Prostate gland (tissue), 2 donors: Measurements from ENCODE around the gene SMAD1. TPM values are rescaled to one million over a fixed set of nuclear protein-coding genes. Genes with fewer than 3 reads are reported as not detected.

Experiments used
- DNase-seq: peaks from one replicate; pipeline ENCODE4 v3.0.0-alpha.2; 2019; ENCODE audit warnings: low spot score
- H3K27ac ChIP-seq, 2 donors: fragments of 200-600 bp; sonication (generic); 2 replicates each; pipeline ENCODE4 v1.5.1; 2017 to 2019
- H3K27me3 ChIP-seq: fragments of 200-600 bp; sonication (generic); replicated peaks from 2 replicates; pipeline ENCODE4 v1.5.1; 2019; ENCODE audit not compliant: insufficient read depth
- H3K36me3 ChIP-seq, 2 donors: fragments of 200-600 bp; sonication (generic); 1 replicate in 1 of 2; 2 replicates in 1 of 2; pipeline versions ENCODE4 v1.5.1 to v1.8.1; 2017 to 2019
- H3K4me1 ChIP-seq: fragments of 200-600 bp; sonication (generic); replicated peaks from 2 replicates; pipeline ENCODE4 v1.5.1; 2019
- H3K4me3 ChIP-seq, 2 donors: fragments of 200-600 bp; sonication (generic); 2 replicates each; pipeline ENCODE4 v1.5.1; 2017 to 2019
- H3K9me3 ChIP-seq: fragments of 200-600 bp; sonication (generic); 2 replicates; pipeline ENCODE4 v1.5.1; 2017
- POLR2A ChIP-seq: fragments of 450-650 bp; IDR thresholded peaks from one replicate; pipeline ENCODE4 v1.6.1; 2016; ENCODE audit warnings: antibody characterized with exemption, mild to moderate bottlenecking
- POLR2AphosphoS5 ChIP-seq: sonication (generic); formaldehyde crosslinking; IDR thresholded peaks from one replicate; pipeline ENCODE4 v1.6.1; 2017; ENCODE audit warnings: antibody characterized with exemption
- WGBS: methylation state at CpG from one replicate; pipeline ENCODE4 v1.1.5; 2018; 5-methylcytosine and 5-hydroxymethylcytosine counted together
- intact Hi-C: fragments of 100-400 bp; cut with DNase I; formaldehyde crosslinking; loops from one replicate; pipeline ENCODE4 v1.14.2; 2022
- total RNA-seq, 2 donors: library from RNA; depleted of rRNA; stranded (reverse); fragments of >200 nt; gene quantifications; one replicate each; pipeline ENCODE4 v1.1.0, GENCODE V29; 2016
- TF ChIP-seq, protein P1 (sequence below), 4 experiments: fragments of 200-600 bp in 2 of 4; fragments of 450-650 bp in 2 of 4; sonication (generic) in 2 of 4; IDR thresholded peaks; 1 replicate in 3 of 4; 2 replicates in 1 of 4; pipeline ENCODE4 v1.5.1; 2016 to 2019; ENCODE audit warnings: antibody characterized with exemption in 4 of 4, mild to moderate bottlenecking in 2 of 4, moderate library complexity in 2 of 4

The SMAD1 gene
- total RNA-seq, 2 donors from 2014 or later: 21.5 to 34.3 TPM

DNA sequence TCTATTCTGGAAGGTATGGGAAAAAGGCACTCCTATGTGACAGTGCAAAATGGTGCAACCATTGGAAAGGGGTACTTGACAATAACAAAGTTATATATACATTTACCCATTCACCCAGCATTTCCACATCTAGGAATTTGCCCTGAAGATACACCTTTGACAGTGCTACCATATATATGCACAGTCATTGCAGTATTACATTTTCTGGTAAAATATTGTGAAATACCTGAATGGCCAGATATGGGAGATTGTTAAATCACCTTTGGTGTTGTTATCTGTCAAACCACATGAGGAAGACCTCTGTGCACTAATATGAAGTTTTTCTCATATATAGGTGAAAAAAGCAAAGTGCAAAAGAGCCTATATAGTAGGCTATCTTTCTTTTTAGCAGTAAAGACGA lies 53.5 kb downstream of the SMAD1 start:
- Histone ChIP-seq H3K4me3 (no peak overlapping the region), H3K9me3 (no peaks in the 10 kb centered on the region), H3K27me3 (no peaks in the 10 kb centered on the region), H3K36me3 (no peaks in the 10 kb centered on the region), H3K4me1 (no peaks in the 10 kb centered on the region), H3K27ac (no peak overlapping the region)
- intact Hi-C loops: no loop called here
- WGBS: 98% methylated on average over 1 of the region's 1 CpG
- TF ChIP-seq POLR2AphosphoS5 (no peak), POLR2A (no peak)
- TF ChIP-seq, protein P1, sequence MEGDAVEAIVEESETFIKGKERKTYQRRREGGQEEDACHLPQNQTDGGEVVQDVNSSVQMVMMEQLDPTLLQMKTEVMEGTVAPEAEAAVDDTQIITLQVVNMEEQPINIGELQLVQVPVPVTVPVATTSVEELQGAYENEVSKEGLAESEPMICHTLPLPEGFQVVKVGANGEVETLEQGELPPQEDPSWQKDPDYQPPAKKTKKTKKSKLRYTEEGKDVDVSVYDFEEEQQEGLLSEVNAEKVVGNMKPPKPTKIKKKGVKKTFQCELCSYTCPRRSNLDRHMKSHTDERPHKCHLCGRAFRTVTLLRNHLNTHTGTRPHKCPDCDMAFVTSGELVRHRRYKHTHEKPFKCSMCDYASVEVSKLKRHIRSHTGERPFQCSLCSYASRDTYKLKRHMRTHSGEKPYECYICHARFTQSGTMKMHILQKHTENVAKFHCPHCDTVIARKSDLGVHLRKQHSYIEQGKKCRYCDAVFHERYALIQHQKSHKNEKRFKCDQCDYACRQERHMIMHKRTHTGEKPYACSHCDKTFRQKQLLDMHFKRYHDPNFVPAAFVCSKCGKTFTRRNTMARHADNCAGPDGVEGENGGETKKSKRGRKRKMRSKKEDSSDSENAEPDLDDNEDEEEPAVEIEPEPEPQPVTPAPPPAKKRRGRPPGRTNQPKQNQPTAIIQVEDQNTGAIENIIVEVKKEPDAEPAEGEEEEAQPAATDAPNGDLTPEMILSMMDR (IDR thresholded peaks at IDR 0.05): no peak
- no peak for DNase-seq

DNA sequence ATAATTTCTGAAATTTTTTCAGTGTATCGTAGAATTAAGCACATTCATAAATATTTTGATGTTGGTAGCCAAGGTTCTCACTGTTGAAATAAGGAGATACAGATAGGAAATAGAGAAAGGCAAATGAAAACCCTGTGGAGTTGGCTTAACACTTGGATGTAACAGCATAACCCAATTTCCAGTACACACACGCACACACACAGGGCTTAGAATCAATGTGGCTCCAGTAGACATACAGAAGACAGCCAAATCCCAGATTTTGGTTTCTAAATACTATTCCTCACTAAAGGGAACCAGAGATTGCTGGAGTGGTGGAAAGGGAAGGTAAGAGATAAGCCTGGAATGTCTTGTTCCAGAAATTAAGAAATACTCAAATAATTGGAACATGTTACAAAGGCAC lies 54.4 kb downstream of the SMAD1 start:
- no peaks in the 10 kb centered on the region for H3K9me3 ChIP-seq
- no peaks in the 10 kb centered on the region for H3K4me1 ChIP-seq
- TF ChIP-seq POLR2AphosphoS5: no peak
- TF ChIP-seq, protein P1 (IDR thresholded peaks at IDR 0.05): no peak
- TF ChIP-seq POLR2A: no peak
- no peaks in the 10 kb centered on the region for H3K27me3 ChIP-seq
- 91% methylated on average over 2 of the region's 2 CpGs for WGBS
- H3K27ac ChIP-seq: no peak overlapping the region
- no peaks in the 10 kb centered on the region for H3K36me3 ChIP-seq
- H3K4me3 ChIP-seq: no peak overlapping the region
- intact Hi-C loops: no loop called here
- no peak for DNase-seq

DNA sequence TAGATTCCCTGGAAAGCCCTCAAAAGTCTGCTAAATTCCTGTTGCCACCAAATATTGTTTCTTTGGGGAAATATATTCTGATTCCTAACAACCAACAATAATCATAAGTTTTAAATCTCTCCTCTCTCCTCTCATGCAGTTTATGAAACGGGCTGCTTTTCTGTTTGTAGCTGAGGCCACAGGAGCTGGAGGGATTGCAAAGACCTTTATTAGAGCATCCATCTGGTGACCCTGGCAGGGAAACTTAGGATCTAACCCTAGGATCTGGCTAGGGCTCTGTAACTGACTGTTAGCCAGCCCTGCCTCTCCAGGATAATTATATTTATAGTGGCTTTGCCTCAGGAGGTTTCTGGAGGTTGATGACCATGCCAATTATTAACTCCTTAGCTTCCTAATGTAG lies 56.9 kb downstream of the SMAD1 start:
- H3K27me3 ChIP-seq: no peaks in the 10 kb centered on the region
- intact Hi-C loops: no loop called here
- 73% methylated on average over 1 of the region's 1 CpG for WGBS
- TF ChIP-seq POLR2A: no peak
- no peak for TF ChIP-seq POLR2AphosphoS5
- TF ChIP-seq, protein P1 (IDR thresholded peaks at IDR 0.05): no peak
- no peaks in the 10 kb centered on the region for H3K36me3 ChIP-seq
- DNase-seq: no peak
- H3K9me3 ChIP-seq: no peaks in the 10 kb centered on the region
- no peak overlapping the region for H3K27ac ChIP-seq
- H3K4me1 ChIP-seq: no peaks in the 10 kb centered on the region
- no peak overlapping the region for H3K4me3 ChIP-seq

DNA sequence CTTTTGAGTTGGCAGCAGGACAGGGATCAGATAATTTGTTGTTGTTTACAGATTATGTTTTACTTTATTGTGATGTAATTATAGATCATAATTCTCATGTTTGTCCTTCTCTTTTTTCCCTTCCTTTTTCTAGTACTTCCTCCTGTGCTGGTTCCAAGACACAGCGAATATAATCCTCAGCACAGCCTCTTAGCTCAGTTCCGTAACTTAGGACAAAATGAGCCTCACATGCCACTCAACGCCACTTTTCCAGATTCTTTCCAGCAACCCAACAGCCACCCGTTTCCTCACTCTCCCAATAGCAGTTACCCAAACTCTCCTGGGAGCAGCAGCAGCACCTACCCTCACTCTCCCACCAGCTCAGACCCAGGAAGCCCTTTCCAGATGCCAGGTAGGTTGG lies 58.0 kb downstream of the SMAD1 start:
- intact Hi-C loops: loop anchor here (10.0 kb wide), 1 partner anchor 55 kb away; the partner anchor contains the start of gene SMAD1
- DNase-seq: no peak
- H3K9me3 ChIP-seq: no peaks in the 10 kb centered on the region
- TF ChIP-seq, protein P1 (IDR thresholded peaks at IDR 0.05): no peak
- no peak for TF ChIP-seq POLR2A
- TF ChIP-seq POLR2AphosphoS5: no peak
- no peaks in the 10 kb centered on the region for H3K36me3 ChIP-seq
- H3K4me1 ChIP-seq: no peaks in the 10 kb centered on the region
- H3K4me3 ChIP-seq: no peak overlapping the region
- H3K27ac ChIP-seq: no peak overlapping the region
- 91% methylated on average over 4 of the region's 4 CpGs for WGBS
- no peaks in the 10 kb centered on the region for H3K27me3 ChIP-seq

DNA sequence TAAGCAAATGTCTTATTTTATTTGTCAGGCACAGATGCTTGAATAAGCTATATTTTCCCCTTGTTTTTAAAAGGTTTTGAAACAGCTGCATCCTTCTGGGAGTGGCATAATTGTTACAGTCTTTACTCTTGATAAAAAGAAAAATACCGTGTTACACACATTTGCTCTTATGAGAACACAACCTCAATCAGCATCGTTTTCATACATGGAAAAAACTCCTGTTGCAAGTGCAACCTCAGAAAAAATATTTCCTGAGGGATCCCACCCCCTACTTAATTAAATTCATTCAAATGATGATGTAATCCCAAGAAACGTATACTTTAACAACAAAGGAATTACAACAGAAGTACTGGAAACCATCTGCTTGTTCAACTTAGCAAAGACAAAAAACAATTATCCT lies 58.6 kb downstream of the SMAD1 start:
- TF ChIP-seq POLR2A (no peak), POLR2AphosphoS5 (no peak)
- TF ChIP-seq, protein P1 (IDR thresholded peaks at IDR 0.05): no peak
- Histone ChIP-seq H3K9me3 (no peaks in the 10 kb centered on the region), H3K4me1 (no peaks in the 10 kb centered on the region), H3K36me3 (no peaks in the 10 kb centered on the region), H3K27me3 (no peaks in the 10 kb centered on the region), H3K4me3 (no peak overlapping the region), H3K27ac (no peak overlapping the region)
- no peak for DNase-seq
- intact Hi-C loops: loop anchor here (10.0 kb wide), 1 partner anchor 55 kb away; the partner anchor contains the start of gene SMAD1
- WGBS: 72% methylated on average over 3 of the region's 3 CpGs
